Dermis blood vessel endothelial cell (primary cell): ENCODE data around the gene CAMK1D. TPM values are rescaled to one million over a fixed set of nuclear protein-coding genes. Genes with fewer than 3 reads are reported as not detected.

Experiments
- DNase-seq: peaks from one replicate; pipeline ENCODE4 v3.0.0; 2010
- total RNA-seq: library from RNA; depleted of rRNA; stranded (reverse); fragments of >200 nt; gene quantifications from 2 replicates; pipeline ENCODE4 v1.2.3, GENCODE V29; 2014

Gene CAMK1D
- total RNA-seq, 1 donor from 2014 or later: 0.85 TPM

DNA sequence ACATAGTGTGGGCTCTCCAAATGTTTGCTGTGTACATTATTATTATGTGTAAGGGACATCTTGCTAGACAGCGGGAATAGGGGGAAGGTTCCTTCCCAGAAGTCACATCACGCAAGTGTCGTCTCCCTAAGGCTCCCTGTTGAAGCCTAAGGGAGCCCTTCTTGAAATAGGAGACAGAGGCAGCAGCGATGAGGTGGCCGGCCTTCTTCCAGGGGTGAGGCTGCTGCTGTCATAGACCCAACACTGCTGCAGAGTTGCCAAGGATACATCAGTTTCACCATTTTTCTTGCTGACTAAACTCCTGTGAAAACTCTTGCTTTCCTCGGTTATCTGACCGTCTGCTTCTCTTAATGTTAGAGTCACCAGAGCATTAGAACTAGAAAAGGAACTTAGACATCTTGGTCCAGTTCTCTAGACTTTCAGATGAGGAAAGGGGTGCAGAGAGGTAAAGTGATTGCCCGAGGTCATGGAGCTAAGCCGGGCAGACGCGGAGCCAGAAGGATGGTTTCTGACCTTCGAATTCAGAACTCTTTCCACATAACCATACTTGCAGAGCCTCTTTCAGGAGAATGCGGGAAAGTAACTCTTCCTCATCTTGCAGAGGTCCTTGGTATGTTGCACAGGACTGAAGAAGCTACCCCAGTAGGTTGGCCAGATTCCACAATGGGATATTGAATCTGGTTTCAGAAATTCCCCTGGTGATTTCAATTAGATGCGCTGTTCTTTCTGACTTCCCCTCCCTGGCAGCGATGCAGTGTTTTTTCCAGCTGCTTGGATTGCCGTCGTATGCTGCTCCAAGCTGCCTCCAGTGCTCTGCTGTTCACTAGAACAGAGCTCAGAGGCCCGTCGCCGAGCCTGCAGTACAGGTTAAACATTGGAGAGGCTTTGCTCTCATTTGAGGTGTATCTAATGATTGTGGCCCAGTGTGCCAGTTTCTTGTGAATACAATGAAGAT, 217.1 kb downstream of the CAMK1D start:
- DNase-seq: no peak

DNA sequence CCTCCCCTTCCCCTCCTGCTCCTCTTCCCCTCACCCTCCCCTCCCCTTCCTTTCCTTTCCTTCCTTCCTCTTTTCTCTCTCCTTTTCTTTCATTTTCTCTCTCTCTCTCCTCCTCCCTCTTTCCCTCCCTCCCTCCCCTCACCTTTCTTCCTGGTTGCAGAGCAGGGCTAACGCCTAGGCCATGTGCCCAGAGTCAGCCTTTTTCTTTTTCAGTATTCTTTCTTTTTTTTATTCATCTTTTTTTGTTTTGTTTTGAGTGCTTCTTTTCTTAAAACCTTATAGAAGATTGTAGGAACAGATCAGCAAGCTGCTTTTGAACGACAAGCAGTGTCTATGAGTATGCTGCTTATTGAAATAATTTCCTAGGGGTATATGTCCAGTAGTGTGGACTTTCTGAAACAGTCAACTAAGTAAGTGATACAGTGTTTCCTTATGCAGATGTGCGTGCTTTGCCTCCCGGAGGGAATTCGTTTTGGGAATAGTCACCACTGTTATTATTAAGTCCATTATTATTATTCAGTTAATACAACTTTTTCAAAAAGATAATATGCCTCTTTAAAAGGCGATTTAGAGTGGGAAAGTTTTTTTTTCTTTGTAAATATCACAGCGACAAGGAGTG, 219.2 kb downstream of the CAMK1D start:
- DNase-seq: no peak

DNA sequence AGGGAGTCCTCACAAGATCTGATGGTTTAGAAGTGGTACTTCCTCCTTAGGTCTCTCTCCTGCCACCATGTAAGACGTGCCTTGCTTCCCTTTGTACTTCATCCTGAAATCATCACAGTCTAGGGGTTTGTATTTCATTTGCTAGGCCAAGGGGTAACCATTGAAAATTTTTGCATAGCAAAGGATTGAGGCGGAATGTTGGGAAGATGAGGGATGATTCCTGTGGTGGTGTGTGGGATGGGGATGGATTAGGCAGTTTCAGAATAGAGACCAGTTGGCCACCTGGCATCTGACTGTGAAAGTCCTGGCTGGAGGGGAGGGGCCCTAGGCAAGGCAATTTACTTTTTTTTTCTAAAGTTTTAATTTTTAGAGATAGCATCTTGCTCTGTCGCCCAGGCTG, 222.9 kb downstream of the CAMK1D start:
- no peak for DNase-seq

DNA sequence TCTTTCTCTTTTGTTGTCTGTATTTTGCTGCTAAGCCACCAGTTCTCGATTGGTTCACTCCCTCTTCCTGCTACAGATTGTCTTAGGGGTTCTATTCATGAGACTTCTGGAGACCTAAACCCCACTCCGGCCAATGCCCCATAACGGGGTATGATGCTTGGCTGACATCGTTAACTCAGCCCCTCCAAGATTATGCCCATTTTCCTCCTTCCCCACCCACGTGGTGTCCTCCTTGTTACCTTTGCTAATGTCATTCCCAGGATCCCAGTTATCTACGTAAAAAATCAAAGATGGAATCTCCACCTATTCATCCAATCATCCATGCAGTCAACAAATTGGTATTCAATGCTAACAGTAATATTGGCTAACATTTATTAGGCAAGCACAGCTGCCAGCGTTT, 228.3 kb downstream of the CAMK1D start:
- no peak for DNase-seq

DNA sequence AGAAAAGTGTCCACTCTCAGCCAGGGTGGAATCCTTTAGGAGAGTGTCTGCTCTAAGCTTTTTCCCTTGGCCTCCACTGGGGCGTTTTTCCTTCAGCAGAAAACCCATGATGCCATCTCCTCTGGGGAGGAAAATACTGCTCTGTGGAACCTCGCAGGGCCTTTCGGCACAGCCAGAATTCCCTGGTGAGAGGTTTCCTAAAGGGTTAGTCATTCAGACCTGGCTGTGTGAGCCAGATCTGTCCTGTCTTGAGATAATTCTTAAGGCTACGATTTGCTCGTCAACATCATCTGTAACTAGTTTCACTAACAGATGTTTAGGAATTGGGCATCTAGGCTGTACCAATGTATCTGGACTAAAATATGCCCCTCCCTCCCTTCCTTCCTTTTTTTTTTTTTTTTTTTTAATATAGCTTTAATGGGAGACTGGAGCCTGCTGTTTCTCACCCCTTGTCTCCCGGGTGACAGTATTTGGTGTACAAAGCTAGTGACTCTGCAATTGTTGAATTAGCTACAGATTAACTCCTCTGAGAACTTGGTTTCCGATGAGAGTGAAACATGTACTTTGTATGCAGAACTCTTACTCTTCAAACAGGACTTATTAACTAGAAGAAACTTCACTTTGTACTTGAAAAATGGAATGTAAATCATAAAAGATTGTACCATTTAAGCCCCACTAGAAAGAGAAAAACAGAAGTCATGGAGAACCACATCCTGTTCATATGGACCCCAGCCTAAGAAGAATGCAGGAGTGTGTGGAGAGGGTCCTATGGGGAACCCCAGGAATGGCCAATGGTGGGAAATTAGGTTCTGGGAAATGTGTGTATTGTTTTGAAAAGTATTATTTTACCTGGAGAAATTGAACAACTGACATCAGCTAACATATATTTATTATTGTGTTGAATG, 230.9 kb downstream of the CAMK1D start:
- no peak for DNase-seq

DNA sequence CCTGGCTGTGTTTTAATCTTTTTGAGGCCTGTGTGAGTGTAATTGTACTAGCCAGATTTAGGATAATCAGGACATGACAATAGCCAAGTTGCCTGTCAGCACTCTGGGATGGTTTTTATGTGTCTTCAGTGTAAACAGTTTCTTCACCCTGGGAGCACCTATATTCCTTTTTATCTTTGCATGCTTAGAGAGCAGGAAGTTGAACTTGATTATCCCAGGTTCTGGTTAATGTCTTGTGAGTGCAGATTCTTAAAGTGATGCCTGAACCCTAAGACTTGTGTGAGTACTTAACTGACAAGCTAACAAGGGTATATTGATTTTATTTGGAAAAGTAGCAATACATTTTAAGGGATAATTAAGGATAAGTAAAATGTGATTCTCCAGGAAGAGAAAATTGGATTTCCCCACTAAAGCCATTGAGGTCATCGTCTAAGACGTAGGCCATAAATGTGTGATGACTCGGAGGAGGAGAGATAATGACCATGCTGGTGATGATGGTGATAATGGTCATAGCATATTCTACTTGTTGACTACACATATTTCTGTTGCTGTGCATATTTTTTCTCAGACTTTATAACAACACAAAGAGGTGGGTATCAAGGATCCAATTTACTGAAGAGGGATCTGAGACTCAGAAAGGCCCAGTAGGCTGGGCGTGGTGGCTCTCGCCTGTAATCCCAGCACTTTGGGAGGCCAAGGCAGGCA, 234.7 kb downstream of the CAMK1D start:
- no peak for DNase-seq

DNA sequence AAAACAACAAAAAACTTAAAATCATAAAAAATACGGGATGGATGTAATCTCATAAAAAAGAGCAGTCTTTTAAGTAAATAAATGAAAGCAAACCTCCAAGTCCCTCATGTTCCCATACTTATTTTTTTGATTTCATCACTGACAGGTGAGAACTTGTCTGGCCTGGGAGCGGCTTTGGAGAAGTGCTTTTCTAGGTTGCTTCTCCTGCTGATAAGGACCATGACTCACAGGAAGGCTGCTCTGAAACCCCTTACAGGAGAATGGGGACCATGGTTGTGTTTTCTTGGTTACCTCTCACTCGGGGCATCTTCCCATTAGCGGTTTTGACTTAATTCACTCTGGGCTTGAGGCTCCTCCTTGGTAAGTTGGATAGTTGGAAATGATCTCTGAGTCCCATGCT, 237.4 kb downstream of the CAMK1D start:
- no peak for DNase-seq

DNA sequence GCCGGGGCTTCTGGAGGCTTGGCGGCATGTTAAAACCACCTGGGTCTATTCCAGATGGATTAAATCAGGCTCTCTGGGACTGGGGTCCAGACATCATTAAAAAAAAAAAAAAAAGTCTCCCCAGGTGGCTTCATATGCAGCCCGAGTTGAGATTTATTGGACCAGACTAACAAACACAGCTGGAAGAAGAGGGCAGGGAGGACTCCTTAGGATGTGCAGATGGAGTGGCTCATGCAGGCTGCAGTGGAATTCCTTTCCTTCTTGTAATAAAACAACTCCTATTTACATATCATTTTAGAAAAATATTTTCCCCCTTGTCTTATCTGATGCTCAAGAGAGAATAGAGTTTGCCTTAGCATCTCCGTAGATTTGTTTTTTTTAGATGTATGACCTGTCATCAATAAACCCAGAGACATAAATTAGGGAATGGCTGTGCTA, 238.1 kb downstream of the CAMK1D start:
- no peak for DNase-seq

DNA sequence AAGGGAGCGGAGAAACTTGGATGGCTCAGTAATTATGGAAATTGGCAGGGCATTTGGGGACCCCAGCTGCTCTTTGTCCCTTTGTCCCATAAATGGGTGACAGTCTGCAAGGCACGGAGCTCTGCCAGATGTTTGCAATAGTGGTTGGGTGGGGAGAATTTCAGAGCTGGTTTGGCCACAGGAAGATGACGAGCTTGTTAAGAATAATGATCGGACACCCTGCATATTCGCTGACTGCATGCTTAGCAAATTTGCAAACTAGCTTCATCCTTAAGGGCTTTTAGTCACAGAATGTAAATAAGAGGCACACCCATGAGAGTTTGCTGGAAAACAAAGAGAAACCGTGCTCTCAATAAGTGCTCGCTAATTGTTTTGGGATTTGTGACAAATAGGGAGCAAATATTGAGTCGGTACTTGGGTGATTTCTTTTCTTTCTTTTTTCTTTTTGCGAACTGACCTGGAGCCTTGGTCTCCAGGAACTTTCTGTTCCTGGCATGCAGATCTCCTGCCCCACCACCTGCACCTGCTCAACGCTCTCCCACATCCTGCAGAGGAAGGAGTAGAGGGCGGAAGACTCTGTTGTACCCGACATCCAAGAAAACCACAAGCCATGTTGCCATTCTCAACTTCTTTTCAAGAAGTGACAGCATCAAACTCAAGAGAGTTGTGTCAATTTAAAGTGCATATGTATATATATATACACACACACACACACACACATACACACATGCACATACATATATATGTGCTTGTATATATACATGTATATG, 238.9 kb downstream of the CAMK1D start:
- DNase-seq: no peak

DNA sequence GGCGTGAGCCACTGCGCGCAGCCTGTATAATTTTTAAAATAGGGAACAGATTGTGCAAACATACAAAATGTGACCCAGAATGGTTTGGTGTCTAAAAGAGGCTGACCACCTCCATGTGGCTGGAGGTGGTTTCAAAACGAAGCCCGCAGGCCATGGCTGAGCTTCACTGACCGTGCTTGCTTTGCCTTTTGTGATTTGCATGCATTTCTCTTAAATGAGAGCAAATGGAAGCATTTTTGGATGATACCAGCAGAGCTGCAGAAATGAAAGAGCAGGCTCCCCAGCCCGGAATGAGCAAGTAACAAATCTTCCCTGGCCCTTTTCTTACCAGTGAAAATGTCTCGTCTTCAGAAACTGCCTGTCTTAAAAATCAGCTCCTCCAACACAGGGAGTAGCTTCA, 239.9 kb downstream of the CAMK1D start:
- no peak for DNase-seq

DNA sequence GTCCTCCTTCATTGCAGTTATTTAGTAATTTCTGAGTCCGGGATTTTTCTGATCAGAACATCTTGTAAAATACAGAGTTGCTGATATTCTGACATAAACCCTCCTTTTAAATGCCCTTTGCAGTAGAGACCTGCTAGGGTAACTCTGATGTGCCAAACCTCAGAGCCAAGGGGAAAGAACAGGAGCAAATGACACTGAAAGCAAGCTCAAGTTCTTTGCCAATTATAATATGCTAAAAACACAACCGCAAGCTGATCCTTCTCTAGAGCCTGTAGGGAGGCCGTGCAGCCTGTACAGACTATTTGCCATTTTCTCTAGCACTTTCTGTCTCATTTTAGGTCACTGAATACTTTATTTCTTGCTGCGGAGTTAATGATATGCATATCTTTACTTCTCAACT, 240.4 kb downstream of the CAMK1D start:
- no peak for DNase-seq

DNA sequence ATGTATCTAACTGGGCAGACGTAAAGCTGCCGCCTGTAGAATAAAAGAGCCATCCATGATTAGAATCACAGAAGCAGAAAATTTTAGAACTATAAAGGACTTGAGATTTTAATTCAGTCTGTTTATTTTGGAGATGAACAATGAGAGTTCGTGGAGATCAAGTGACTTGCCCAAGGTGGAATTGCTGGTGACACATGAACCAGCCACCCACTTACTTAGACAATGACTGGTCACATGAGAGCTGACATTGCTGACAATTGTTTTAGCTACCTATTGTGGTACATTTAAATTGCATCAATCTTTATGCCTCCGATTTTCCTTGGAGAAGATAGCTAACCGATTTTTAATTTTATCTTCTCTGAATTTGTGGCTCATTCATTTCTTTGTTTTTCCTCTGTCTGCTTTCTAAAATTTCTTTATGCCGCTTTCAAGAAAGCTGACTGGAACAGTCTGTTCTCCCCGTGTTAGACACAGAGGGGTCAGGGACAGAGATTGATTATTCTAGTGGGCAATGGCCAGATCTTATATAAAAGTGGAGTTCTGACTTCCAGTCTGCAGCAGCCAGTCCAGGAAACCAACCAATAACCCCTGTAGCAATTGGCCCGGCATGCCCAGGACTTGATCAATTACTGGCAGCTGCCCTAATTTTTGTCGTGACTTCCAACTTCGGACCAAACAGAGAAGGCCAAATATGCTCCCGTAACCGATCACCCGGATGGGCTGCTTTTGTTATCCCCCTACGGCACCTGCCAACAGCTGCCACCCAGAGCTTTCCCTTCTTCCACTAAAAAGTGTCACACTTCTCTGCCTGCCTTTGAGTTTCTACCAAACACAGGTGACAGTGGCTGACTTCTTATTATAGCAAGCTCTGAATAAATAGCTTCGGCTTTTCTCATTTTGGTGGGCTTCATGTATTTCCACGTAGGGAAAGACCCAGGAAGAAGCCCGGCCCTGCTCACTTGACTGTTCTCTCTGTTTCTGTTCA, 241.6 kb downstream of the CAMK1D start:
- DNase-seq: no peak

DNA sequence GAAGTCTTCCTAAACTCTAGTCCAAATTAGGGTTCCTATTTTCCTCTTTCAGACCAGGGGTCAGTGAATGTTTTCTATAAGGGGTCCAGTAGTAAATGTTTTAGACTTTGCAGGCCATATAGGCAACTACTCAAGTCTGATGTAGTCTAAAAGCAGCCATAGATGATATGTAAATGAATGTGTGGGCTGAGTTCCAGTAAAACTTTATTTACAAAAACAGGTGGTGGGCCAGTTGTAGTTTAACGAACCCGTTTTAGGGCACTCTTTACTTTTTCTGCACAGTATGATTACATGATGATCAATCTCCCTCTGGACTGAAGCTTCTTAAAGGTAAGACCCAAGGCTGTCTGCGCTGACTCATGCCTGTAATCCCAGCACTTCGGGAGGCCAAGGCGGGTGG, 243.6 kb downstream of the CAMK1D start:
- no peak for DNase-seq

DNA sequence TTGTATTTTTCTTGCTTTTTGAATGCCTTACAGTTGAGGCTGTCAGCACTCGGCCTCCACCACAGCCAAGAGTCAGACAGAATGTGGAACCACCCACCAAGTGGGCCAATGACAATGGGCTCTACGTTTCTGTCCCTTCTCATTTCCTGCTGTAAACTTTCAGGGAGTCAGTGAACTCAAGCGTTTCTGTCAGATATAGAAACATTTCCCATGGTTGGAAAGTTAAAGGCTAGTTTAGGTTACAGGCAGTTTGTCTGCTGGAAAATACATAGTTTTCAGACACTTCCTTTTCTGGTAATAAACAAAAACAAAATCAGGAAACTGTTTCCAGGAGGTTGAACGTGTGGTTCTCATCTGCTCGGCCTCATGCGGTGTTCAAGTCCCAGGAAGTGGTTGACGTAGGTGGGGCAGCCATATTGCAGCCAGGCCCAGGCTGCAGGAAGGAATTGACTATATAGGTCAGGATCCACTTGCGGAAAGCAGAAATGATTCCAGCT, 245.1 kb downstream of the CAMK1D start:
- no peak for DNase-seq

DNA sequence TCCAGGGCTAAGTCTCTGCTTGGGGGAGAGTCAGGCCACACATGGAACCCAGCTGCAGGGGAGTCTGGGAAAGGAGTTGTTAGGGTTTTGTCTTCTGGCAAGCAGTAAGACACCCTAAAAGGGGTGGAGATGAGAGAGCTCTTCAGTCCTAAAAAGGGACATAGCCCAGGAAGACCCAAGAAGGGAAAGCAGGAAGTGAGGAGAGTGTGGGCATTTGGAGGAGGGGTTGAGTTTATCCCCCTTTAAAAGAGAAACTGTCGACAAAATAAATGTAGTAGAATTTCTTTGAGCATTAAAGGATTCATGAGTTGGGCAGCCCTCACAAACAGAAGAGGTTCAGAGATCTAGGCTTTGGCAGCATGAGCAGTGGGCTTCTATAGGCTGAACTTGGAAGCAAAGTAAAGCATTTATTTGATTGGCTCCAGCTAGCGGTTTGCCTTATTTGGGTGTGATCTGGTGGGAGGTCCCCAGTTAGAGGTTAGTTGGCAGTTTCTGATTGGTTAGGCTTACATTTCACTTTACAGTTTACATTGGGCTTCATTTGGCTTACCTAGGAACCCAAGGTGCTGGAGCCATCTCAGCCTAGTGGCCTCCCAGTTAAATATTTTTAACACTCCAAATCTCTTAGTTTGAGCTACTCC, 246.7 kb downstream of the CAMK1D start:
- no peak for DNase-seq

DNA sequence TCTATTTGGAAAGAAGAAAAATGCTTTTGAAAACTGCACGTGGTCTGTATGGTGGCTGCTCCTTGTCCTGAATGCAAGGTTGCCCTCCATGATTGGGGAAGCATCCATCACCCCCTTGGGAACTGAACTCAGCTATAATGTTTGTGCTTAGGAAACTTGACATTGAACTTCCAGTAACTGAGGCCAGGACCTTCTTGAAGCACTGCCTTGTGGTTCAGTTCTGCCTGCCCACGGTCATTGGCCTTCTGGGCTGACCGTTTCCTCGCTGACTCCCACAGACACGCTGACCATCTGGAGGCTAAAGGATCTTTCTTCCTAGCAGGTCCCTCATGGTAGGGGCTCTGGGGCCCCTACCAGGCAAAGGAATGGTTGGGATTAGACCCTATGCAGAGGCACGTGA, 247.8 kb downstream of the CAMK1D start:
- no peak for DNase-seq

DNA sequence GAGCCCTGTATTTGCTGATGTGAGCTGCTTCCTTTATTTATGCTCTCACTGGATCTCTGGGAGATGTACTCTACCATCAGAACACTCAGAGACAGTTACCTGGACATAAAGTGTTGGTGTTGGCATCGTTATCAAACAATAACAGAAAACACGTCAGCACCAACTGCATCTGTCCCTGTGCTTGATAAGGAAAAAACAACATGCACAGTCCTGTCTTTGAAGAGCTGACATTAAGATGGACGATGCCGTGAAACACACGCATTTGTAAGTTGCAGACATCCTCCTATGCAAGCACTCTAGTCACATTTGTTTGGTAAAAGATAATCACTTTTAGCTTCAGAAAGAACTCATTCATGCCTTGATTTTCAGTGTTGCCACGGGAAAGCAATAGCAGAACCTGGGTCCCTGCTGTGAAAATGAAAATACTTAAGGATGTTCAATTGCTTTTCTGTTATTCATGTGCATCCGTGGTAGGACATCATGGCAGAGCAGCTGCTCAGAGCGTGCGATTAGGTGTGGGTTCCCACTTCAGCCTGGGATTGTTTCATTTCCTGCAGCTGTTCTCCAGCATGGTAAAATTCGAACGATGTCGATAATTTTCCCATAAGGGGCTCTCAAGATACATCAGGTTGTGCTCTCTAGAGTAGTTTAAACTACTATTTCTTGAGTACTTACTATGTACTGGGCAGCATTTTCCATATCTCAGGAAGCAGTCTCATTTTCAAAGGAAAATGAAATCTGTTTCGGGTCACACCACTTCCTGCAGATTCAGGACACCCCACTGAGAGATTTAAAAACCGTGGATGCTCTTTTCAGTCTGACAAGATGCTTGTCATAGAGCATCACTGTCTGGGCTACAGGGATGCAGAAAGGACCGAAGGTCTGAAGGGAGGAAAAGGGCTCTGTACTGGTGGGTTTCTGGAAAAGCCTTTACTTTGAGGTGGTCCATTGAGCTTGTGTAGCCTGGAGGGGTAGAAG, 248.7 kb downstream of the CAMK1D start:
- peak; percentile 31 for DNase-seq

DNA sequence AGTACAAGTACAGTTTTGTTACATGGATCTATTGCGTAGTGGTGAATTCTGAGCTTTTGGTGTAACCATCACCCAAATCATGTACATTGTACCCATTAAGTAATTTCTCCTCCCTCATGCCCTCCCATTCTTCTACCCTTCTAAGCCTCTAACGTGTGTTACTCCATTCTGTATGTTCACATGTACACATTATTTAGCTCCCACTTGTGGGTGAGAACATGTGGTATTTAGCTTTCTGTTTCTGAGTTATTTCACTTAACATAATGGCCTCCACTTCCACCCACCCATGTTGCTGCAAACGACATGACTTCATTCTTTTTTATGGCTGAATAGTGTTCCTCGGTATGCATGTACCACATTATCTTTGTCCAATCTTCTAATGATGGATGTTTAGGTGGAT, 251.3 kb downstream of the CAMK1D start:
- no peak for DNase-seq
